GM12873 (cell line): ENCODE measurements around the gene MBP.

Source experiments
- TF ChIP-seq, protein P1 (sequence below): IDR thresholded peaks from 2 replicates; pipeline ENCODE4 v1.5.1; 2012; ENCODE audit warnings: low read depth, mild to moderate bottlenecking, moderate library complexity, low read length, control low read depth; ENCODE audit not compliant: insufficient read depth; ENCODE audit errors: missing control alignments

The MBP gene

DNA sequence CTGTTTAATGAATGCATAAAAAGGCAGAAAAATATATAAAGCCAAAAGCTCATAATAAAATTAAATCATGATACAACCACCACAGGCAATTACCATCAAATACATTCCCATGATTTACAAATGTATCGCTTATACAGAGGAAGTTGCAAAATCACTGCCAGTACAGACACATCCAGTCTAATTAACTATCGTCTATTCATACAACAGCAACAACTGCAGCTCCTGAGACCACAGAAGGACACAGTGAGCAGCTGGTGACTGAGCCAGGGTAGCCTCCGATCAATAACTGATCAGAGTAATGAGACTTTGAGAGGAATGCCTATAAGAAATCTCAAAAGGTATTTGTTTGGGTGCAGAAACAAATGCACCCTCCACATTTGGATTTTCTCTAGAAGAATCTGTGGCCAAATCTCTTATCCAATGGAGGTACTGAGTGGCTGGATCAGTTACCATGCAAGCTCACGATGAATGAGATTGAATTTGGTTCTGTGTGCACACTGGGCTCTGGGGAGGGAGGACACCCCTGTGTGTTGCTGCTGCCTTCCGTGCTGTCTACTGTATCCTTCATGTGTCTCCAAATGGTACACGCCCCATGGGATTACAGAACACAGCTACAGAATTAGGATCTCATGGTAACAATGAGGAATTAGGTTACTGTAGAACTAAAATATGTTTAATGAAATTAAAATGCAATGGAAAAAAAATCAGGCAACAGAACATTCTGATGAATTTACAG lies 119.6 kb downstream of the MBP start:
- TF ChIP-seq, protein P1, sequence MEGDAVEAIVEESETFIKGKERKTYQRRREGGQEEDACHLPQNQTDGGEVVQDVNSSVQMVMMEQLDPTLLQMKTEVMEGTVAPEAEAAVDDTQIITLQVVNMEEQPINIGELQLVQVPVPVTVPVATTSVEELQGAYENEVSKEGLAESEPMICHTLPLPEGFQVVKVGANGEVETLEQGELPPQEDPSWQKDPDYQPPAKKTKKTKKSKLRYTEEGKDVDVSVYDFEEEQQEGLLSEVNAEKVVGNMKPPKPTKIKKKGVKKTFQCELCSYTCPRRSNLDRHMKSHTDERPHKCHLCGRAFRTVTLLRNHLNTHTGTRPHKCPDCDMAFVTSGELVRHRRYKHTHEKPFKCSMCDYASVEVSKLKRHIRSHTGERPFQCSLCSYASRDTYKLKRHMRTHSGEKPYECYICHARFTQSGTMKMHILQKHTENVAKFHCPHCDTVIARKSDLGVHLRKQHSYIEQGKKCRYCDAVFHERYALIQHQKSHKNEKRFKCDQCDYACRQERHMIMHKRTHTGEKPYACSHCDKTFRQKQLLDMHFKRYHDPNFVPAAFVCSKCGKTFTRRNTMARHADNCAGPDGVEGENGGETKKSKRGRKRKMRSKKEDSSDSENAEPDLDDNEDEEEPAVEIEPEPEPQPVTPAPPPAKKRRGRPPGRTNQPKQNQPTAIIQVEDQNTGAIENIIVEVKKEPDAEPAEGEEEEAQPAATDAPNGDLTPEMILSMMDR, result no peak

DNA sequence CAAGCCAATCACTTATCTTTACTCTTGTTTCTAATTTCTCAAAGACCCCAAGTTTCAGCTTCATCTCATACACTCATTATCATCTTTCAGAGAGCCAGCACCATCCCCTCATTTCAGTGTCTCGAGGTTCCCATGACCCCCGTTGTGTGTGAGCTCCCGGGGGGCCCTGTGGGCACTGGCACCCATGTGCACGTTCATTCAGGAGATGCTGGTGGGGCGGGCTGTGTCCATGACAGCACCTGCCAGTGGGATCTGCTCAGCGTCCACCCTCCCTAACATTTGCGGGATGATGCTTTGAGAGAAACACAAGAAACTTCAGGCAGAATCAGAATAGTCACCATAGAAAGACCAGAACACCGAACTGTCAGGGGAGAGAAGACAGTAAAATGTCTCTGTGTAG lies 120.5 kb downstream of the MBP start:
- TF ChIP-seq, protein P1, result no peak

DNA sequence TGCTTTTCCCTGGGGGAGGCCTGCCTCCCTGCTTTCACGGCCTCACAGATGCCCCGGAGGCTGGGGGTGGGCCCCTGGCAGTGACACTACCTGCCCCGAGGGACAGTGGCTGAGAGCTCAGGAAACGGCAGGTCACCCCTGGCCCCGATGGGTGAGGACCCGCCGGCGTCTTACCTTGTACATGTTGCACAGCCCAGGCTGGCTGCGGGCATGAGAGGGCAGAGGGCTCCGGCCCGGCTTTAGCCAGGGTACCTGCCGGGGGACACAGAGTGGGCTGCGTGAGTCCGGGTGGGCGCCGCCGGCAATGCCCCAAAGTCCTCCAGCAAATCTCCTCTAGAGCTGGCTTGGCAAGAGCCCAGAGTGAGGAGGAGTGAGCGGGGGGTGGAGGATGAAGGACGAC lies 122.9 kb downstream of the MBP start:
- TF ChIP-seq, protein P1, result no peak

DNA sequence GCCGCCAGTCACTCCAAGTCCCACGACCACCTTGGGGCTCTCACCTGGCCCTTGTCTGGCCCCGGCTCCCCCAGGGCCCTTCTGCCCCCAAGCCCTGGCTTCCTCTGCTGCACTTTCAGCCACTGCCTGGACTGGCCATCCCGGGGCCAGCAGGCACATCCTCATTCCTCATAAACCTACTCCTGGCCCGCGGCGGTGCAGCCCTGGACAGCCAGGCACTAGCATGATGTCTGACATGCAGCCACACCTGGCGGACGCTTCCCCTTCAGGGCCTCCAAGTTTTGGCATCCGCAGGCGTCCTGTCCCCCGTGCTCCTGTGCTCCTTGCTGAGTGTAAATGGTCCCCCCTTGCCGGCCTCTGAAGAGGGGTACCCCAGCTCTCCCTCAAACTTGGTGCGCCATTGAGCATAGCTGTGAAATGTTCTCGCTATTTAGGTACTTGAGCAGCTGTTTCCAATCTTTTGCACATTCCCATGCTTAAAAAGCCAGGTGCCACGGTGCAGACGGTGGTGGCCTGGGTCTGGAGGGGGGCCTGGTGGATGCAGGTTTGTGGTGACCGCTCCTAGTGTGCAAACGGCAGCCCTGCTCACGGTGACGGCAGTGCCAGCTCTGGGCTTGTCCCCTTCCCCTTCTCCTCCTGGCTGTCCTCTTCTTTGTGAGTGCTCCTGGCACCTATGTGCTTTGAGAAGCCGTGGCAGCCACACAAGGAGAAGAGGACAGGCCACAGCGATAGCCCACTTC lies 123.8 kb downstream of the MBP start:
- TF ChIP-seq, protein P1, result no peak

DNA sequence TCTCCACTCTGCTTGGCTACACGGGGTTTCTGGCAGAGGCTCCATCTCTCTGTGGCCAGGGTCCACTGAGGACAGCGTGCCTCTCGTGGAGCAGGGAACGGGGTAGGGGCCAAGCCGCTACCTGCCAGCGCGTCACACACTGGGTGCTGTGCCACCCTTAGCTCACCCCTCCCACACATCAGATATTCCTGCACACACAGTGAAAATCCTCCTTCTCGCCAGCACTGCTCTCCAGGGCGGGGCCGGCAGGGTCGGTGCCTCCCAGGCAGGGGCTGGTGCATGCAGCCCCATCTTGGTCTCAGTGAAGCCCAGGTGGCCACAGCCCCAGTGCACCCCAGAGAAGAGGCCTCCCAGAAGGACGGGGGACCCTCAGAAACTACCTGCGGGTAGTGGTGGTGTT lies 124.6 kb downstream of the MBP start:
- TF ChIP-seq, protein P1, result no peak

DNA sequence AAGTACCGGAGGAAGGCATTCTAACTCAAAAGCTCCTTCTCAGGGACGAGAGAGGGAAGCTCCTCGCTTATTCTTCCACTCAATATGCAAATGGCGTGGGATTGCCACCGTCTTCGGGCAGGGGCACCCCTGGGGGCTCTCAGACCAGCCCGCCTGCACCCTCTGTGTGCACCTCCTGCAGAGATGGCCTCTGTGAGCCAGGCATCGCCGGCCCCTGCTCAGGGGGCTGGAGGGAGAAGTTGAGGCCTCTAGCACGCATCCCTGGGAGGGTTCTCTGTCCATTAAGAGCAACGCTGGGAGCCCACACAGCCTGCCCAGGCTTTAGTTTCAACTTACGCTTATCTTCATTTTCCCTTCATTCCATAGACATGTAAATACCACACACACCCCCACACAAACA lies 125.3 kb downstream of the MBP start:
- TF ChIP-seq, protein P1, result no peak

DNA sequence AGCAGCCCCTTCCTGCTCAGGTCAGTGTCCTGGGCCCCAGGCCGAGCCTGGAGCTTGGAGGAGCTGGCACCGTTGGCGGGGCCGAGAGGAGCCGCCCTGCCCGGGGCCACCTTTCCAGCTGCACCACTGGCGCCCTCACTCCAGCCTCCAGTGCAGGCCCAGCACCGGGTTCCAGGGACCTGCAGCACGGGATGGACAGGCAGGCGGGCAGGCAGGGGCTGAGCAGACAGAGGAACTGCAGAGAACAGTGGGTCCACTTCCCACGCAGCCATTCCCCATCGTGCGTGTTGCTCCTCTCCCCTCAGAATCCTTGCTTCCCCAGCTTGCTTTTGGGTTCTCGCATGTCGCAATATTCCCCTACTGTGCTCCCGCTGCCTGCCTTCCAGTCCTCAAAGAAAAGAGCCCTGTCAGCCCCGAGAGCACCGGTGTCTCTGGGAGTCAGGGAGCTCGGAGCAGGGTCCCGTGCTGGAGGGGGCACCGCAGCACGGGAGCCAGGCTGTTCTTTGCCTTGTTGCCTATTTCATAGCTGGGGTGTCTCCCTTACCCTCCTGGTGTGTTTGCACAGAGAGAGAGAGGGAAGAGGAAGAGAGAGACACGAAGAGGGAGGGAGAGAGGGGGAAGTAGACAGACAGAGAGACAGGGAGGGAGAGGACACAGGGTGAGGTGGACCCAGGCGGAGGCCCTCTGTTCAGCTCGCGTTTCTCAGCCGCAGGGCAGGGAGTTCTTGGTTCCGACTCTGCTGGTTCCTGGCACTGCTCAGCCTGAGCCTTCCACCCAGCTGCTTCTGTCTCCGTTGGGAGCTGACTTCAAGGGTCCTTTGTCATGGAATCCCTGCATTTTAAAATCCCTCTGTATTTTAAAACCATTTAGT lies 126.0 kb downstream of the MBP start:
- TF ChIP-seq, protein P1, result no peak
